PFSK-1 (cell line): ENCODE results near the gene TMEM89.

ENCODE experiments used
- POLR2AphosphoS5 ChIP-seq: IDR thresholded peaks from 2 replicates; pipeline ENCODE4 v1.6.1; 2012; ENCODE audit warnings: low read depth, mild to moderate bottlenecking, control low read depth, low read length, moderate library complexity
- REST ChIP-seq, 2 experiments: IDR thresholded peaks; 2 replicates each; pipeline versions ENCODE4 v1.6.1 to v1.8.0; 2011 to 2012; ENCODE audit warnings: low read depth in 2 of 2, low read length in 2 of 2, control low read depth in 1 of 2, inconsistent platforms in 1 of 2, mild to moderate bottlenecking in 1 of 2, moderate library complexity in 1 of 2; ENCODE audit not compliant: insufficient read depth in 1 of 2

- TF ChIP-seq POLR2AphosphoS5 (no peak), REST (IDR thresholded peaks at IDR 0.05; ENCODE audit: insufficient read depth in 1 of 2, low read depth in 2 of 2, low read length in 2 of 2) (no peak)
These were observed 4.0 kb downstream of the TMEM89 start for GRCh38 chr3:48617559-48617958.
